GM18519 (cell line): ENCODE results near the gene ARHGEF38.

Experiments
- ATAC-seq: cut with Tn5 transposase; IDR thresholded peaks from one replicate; pipeline ENCODE4 v1.9.1; 2021; ENCODE audit warnings: mild to moderate bottlenecking, moderate library complexity; ENCODE audit not compliant: unreplicated experiment, low FRiP score

ARHGEF38 gene

DNA sequence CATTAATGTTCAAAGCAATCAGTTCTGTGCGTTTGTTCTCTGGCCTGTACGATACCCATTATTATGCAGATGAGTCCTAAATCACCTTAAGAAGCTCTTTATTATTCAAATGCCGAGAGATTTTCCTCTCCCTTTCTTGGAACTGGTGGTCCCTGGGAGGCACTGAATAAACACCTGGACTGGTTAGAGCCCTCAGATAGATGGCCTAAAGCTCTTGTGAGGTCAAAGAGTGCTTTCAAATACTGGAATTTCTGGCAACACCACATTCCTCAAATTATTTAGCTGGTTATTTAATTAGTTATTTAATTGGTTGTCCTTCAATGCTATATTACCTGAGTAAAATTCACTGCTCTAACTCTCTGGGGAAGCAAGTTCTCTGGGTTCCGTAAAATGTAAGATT is 3.0 kb downstream of the ARHGEF38 start:
- ATAC-seq = no peak

DNA sequence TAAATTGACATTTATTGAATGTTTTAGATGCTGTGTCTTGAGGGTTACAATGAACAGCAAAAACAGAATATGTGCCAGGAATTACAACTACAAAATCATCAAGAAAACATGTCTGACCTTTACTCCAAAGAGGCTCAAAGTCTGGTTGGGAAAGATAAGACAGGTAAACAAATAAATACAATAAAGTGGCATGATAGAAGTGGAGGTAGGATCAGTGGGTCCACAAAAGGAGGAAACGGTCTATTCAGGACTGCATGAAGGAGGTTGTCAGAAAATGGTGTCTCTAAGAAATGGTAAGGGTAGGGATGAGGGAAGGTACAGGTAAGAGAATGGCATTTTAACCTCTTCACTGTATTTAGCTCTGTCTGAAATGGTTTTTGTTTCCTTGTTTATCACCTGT is 3.8 kb downstream of the ARHGEF38 start:
- ATAC-seq = no peak

DNA sequence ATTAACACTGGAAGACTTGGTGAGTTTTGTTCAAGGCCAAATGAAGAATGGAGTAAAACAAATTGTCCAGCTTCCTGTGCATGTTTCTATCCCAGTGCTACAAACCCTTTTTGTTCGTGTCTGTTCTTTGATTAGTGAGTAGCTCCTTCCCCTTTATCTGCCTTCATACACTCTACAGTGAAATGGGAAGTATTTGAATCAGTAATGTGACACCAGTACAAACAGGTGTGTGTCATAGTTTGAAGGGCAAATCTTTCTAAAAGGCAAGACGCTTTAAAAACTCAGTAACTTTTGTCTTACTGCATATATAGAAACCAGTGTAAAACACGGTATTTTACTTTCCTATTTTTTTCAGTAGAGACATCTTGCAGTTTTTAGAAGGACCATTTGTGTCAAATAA is 5.9 kb downstream of the ARHGEF38 start:
- ATAC-seq = no peak

DNA sequence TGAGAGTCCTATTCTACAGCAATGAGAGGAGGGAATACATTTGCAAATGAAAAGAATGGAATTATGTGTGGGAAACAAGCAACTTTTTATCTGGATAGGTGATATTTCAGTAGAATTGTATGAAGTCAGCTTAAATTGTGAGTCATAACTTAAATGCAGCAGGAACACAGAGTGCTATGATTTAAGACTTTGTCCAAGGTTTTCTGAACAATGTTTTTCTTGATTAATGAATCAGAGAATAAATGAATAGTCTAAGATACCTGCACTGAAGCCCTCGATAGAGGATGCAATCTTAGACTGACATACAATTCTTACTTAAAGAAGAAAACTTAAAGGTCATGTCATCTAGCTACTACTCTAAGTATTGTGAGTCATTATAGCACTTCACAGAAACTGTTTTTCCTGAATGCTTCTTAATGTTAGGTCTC is 8.0 kb downstream of the ARHGEF38 start:
- no peak for ATAC-seq

DNA sequence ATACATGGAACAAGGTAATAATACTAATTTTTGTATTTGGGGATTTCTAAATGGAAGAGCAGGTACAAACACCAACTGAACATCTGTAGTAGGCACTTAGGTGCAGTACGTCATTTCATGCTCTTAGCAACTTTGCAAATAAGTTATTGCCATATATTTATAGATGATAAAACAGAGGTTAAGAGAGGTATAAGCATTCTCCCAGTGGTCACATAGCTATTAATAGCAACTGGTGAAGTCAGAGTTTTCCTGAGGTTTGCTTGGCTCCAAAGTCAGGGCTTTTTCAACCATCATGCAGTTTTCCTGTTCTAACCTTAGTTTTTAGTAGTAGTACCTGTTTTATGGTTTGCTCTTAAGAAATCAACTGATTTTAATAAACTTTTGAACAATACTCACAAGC is 10.9 kb downstream of the ARHGEF38 start:
- ATAC-seq = no peak

DNA sequence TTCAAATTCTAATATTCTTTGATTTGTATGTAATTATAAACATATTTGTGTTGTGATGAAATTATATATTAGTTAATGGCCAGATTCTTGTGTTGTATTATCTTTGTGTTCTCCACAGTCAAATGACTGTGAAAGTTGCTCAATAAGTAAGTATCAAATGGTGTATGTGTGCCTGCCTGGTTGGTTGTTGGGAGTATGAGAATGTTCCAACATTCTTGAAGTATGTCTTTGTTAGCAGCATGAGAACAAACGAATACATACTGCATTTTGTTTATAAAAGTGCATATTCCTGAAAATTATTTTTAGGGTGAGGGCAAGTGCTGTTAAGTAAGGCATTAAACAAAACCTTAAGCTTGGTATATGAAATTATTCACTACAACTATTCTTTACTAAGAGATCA is 16.2 kb downstream of the ARHGEF38 start:
- ATAC-seq = no peak

DNA sequence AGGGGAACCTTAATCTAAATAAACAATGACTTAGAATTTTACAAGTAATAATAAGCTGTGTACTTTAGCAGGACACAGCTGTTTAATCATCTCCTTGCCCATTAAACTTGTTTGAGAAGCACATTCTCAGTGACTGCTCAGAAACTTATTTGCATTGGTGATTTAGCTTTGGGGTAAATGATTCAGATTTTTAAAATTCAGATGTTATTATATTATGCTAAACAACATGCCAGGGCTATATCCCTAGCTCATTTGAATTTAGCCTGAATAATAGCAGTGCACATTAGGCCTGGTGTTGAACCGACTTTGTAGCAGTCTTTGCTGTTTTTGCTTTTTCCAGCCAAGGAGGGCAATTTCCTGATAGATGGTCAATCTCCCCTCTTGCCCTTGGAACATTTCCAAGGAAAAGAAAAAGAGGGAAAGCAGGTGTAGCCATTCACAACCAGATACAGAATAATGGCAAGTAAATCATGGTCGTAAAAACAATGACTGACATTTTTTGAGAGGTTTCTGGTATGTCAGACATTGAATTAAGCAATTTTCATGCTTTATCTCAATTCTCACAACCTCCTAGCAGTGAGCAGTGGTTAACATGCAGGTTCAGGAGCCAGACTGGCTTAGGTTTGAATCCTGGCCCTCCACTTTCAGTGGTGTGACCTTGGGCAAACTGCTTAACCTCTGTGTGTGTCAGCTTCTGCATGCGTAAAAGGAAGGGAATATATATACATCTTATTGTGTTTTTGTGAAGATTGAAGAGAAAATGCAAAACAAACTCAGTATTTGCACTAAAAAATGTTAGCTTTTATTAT is 16.8 kb downstream of the ARHGEF38 start:
- ATAC-seq = no peak

DNA sequence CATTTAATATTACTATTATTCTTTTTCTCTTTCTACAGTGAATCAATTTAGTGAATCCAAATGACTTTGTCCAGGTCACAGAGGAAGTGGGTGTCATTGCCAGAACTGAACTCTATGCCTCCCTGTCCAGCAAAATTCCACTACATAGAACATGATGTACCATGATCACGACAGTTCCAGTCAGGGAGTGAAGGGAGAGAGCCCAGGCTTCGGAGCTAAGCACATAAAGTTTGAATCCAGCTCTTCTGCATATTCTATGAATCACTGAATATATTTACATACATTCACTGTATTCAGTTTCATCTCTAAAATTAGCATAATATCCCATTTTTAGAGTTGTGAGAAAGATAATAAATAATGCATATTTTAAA is 17.4 kb downstream of the ARHGEF38 start:
- no peak for ATAC-seq

DNA sequence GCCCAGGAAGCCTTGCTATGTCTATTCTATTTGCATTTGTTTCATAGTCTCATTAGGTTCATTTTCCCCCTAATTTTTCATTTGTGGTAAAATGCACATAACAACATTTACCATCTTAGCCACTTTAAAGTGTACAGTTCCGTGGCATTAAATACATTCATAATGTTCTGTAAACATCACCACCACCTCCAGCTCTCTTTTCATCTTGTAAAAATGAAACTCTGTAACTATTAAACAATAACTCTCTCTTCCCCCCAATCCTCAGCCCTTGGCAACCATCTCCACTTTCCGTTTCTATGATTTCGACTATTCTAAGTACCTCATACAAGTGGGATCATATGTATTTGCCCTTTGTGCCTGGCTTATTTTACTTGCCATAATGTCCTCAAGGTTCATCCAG is 19.9 kb downstream of the ARHGEF38 start:
- ATAC-seq = no peak

DNA sequence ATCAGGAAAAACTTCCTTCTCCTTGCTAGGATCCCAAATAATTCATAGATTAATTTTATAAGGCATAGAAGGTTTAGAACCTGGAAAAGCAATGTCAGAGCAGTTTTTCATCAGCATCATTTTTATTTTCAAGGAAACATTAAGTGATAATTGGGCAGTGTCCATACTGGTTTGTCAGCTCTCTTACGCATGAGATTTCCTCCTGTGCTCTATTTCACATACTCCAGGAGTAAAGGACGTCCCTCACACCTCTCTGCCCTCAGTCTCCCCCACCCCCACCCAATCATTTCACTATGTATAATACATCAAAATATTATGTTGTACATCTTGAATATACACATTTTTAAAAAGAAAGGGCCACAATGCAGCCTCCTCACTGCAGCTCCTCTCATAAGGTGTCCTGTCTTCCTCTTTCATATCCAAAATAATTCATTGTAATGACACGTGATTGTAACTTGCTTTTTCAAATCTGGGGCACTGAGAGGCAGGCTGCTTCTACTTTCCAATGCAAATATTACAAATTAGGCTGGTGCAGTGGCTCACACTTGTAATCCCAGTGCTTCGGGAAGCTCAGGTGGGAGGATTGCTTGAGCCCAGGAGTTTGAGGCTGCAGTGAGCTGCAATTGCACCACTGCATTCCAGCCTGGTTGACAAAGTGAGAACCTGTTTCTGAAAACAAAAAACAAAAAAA is 34.4 kb downstream of the ARHGEF38 start:
- no peak for ATAC-seq

DNA sequence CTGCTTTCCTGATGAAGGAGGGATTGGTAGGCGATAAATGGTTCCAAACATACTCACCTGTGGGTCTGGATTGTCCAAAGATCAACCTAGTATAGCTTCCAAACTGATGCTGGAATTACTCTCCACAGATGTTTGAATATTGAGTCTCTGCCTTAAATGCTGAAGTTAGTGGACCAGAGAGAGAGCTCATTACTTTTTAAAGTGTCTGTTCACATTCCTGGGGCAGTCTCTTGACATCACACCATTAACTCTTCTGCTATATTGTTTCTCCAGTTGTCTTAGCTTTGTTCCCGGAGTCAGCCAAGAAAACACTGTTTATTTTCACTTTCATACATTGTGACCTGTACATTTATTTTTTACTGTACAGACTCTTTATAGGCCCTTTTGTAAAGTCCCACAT is 35.4 kb downstream of the ARHGEF38 start:
- no peak for ATAC-seq

DNA sequence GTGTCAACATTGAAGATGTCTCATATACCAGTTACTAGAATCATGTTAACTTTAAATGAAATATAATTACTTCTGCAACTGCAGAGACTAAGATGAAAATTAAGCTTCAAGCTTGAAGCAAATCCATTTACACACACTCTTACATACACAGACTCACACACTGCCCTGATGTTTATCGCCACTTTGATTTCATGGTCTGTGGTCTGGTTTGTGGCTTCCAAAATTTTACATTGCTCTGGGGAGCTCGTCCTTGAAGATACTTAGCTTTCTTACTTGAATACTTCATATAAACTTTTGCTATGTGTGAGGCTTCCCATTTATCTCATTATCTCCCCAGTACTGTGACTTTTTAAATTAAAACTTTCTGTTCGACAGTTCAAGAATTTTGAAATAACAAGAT is 35.8 kb downstream of the ARHGEF38 start:
- ATAC-seq = no peak

DNA sequence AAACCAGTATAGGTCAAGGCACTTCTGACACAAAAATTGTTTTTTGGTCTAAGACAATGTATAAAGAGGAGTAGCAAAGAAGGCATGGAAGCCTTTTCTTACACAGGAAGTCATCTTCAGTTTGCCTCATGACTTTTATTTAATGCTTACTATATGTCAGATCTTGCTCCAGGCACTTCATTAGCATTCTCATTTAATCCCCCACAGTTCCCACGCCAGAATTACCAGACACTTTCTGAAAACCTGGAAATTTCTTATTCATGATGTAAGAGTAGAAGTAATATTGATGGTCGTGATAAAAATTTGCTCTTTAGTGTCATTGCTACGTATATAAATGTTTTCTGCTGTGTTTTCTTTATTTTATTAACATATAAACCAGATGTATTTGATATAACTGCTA is 39.2 kb downstream of the ARHGEF38 start:
- ATAC-seq = no peak

DNA sequence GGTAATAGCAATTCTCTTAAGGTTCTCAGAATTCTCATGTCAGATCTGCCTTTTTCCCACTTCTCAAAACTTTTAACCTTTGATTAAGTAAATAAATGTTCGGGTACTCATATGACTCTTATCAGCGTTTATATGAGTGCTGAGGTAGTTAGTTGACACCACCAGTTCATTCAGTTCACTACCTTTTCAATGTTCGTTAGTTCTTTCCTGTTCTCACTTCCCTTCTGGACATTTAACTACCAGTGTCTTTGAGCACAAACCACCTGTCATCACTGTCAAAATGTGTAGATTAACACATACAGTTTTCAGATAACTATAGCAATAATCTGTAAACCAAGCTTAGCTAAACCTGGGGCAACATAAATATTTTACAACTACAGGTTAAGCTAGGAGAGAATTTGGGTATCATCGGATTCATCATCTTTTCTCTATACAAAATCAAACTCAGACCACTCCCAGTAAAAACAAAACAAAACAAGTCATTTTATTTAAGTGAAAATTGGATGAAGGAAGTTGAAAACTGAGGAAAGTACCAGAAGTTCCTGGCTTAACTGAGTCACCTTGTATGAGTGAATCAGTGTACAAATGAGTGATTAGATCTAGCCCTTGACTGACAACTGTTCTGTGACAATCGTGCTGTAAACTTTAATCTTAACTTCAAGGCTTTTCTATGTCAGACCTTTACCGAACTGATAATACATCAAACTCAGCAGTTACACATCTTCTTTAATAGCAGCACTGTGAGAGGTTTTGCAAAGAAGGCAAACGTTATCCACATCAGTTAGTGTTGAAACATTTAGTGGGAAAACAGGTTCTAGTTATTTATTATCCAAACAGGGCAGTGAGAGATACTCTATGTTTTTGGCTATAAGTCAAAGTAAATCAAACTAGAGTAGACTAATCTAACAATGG is 41.9 kb downstream of the ARHGEF38 start:
- ATAC-seq = peak; percentile 94

DNA sequence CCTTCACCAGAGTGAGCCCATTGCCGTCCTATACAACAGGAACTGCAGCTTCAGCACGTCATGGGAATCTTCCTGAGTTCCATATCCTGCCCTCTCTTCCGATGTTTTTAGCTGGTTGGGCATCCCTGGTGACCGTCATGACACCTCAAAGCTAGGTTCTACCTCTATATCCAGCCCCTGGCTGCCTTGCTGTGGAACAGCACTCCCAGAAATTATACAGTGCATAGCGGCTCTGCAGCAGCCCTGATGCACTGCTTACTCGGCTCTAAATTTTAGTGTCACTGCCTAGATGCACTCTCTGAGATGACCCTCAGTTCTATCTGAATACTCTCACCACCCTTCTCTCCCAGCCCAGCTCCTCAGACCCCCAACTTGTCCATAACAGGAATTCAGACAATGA is 44.3 kb downstream of the ARHGEF38 start:
- ATAC-seq = no peak

DNA sequence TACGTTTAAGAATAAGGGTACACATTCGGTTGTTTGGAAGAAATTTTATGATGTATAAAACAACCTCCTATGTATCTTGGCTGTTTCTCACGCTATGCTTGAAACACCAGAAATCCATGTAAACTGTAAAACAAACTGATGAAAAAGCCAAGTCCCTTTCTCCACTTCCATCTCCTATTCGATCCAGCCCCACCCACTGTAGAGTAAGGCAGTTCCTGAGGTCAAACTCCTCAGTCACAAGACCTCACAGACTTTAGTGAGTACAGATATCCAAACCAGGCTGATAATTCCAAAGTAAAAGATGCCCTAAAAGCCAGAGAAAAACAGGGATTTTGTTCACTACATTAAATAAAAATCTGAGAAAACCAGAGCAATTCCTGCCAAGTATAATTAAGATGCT is 45.6 kb downstream of the ARHGEF38 start:
- ATAC-seq = no peak

DNA sequence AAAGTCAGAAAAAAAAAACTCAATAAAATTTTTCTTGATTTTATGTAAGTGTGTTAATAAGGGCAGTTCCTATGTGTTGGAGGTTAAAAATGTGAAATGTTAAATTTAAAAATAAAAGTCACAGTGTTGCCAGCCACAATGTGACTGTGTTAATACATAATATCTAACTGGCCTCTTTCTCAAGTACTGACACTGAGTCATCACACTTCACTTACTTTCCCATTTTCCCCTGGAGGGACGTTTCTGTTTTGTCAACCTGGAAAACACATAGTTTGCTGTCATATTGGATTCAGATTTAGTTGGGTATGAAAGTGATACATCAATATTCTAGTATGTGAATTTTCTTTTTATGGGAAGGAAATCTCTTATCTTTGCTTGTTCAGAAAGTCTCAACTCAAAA is 46.4 kb downstream of the ARHGEF38 start:
- no peak for ATAC-seq

DNA sequence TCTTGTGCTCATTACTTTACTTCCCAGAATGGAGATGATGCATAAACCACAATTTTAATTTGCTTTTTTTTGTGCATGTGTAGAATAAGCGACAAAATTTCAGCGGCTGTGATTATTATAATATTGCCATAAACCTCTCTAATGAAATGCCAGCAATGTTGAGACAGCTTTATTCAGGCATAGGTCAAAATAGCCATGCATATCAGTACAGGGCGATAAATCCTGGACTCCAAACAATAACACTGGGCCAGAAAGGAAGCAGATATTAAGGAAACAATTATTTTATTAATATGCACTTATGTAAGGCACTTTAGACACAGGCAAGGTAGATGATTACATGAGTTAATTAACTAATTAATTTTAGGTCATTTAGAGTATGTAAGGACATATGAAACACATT is 47.1 kb downstream of the ARHGEF38 start:
- no peak for ATAC-seq

DNA sequence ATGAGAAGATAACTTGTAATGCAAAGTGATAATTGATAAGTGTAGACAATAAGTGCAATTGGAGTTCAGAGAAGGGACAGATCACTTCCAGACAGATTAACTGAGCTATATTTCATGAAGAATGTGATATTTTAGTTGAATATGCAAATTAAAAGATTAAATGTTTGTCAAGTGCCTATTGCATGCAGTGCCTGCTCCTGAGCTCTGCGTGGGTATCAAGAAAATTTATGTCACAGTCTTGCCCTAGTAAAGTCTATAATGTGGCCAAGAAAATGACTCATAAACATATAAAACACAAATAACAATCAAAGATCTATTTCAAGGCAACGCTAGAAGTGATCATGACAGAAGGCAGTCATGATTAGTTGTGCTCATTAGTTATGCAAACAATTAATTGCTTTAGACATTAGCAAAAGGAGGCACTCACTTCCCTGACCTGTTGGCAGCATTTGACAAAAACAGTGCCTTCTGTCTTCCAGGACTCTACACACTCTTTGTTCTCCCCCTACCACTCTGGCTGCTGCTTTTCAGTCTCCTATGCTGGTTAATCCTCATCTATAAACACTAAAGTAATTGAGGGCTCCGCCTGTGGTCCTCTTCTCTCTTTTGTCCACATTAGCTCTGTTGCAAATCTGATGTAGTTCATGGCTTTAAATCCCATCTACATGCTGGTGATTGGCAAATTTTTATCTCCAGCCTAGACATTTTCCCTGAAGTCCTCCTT is 47.7 kb downstream of the ARHGEF38 start:
- no peak for ATAC-seq

DNA sequence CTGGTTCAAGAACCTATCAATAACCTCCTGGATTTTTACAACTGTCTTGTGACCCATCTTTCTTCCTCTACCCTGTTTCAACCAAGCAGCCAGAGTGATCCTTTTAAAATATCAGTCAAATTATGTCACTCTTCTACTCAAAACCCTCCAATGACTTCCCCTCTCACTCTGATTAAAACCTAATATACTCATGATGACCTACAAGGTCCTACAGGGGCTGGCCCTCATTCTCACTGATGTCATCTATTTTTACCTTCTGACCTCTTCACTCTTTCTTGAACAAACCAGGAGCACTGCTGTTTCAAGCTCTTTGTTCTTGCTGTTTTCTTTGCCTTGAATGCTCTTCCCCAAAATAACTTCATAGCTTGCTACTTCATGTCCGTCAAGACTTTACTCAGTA is 48.5 kb downstream of the ARHGEF38 start:
- ATAC-seq = no peak

DNA sequence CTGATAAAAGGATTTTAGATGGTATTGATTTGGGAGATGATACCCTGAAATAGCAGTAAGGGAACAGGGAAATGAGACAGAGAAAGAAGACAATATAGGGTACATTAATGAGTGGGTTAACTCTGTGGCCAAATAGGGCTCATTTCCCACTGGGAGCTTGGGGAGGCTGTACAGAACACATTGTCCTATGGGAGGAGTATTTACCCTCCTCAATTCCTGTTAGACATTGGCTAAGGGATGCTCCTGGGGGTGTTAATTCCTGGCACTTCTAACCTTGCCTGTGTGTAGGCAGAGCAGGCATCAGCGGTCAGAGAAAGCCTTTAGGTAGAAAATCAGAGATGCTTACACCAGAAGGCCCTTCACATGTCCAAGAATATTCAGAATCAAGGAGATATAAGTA is 49.0 kb downstream of the ARHGEF38 start:
- ATAC-seq = no peak
